NCI-H2196 (cell line): ENCODE results near the gene WNT4.

Experiments
- DNase-seq: peaks from one replicate; lab custom pipeline; 2025; ENCODE audit not compliant: unreplicated experiment; lab: John Stamatoyannopoulos, UW

The WNT4 gene

DNA sequence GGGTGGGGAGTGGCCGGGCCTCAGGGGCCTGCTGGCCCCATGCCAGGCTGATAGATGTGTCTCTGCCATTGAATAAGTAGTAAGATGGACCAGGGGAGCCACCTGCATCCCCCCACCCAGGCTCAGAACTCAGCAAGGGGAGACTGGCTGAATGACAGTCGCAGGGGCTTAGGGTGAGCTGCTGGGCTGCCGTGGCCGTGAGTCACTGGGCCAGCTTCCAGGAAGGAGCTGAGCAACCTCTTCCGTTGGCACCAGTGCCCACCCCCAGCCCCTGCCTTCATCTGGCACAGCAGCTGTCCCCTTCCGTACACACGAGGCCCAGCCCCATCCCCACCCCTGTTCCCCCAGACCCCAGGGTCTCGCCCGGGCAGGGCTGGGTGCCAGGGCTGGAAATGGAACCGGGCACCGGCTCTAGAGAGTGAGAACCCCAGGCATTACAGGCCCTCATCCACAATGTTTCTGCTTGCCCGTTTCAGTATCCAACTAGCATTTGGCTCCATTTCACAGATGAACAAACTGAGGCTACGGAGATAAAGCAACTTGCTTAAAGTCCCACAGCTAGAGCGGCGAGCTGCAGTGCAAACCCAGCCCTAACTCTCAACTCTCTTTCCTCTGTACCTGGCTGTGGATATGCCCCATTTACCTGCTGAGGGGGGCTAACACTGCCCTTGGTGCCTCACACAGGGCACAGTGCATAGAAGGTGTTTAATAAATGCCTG is 10.2 kb downstream of the WNT4 start:
- DNase-seq: no peak

DNA sequence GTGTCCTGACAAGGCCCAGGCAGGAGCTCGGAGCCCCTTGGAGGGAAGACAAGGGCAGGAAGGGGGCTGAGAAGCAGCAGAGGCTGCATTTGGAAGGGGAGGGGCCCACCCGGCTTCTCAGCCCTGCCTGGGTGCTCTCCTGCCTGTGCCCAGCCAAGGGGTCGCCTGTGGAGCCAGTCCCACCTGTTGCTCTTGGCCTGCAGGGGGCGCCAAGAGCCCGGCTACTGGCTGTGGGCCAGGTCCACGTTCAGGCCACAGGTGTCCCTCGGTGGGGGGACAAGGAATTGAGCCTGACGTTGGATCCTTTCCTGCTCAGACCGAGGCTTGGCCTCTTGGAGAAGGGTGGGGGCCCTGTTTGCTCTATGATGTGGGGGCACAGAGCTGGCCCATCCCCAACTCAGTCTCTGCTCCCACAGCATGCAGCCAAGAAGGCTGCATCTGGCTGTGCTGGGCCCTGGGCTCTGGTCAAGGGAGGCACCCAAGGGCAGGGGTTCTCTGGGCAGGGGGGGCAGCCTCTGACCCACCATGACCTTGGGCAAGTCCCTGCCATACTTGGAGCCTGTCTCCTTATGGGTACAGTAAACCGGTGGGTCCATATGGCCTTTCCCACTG is 10.9 kb downstream of the WNT4 start:
- DNase-seq: peak; percentile 62

DNA sequence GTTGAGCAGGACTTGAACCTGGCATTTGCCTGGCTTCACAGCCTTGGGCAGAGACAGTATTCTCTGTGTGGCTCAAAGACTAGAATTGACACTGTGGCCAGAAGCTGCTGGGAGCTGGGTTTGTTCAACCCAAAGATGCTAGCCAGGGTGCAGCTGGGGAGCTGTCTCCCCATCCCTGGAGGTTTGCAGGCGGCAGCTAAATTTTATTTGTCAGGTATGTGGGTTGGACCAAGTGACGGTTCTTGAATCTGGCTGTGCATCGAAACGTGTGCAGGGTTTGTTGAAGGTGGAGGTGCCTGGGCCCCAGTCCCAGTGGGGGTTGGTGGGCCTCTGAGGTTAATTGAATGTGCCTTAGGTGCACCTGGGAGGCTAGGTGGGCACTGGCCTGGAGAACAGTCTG is 11.8 kb downstream of the WNT4 start:
- no peak for DNase-seq

DNA sequence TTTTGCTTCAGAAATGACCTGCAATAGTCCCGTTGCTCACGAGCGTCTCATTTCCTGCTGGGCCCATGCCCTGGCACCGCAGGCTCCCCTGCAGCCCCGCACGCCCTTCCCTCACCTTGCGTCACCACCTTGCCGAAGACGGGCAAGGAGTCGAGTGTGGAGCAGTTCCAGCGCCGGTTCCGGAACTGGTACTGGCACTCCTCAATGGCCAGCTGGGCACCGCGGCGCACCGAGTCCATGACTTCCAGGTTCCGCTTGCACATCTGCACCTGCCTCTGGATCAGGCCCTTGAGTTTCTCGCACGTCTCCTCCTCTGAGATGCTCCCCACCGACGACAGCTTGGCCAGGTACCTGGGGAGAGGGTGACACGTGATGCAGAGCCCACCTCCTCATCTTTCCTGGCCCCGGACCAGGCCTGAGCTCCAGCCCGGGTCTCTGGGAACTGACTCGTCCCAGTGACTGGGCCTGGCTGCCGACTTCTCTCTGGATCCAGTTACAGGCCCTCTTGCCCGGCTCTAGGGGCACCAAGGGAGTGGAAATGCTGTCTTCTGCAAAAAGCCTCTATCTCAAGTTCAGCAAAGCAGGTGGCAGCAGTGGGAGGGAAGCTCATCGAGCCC is 13.3 kb downstream of the WNT4 start:
- DNase-seq: no peak

DNA sequence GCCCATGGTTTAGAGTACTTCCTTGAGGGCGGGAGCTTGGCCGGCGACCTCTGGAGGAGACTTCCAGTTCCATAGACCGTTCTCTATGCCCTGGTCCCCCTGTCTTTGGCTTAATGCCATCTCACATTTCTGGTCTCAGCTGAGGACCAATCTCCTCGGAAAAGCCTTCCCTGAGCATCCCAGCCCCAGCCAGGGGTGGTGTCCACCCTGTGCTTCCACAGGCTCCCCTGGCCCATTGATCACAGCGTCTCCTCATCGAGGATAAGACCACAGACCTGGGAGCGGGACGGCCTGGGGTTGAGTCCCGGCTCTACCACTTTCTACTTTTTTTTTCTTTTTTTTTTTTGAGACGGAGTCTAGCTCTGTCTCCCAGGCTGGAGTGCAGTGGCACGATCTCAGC is 14.5 kb downstream of the WNT4 start:
- no peak for DNase-seq

DNA sequence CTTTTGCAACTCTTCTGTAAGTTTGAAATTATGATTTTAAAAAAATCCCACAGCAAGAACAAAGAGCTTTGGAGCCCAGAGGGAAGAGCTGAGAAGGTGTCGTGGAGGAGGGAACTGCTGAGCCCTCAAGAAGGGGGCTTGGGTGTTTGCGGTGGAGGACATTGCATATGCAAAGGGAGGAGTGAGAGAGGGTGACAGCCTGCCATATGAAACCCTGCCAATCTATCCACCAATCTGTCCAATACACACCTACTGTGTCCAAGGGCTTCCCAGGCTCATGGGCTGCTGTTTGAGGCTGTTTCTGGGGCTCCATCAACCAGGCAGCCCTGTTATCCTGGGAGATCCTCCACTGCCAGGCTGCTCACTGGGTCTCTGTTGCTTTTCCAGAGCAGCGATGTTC is 15.2 kb downstream of the WNT4 start:
- no peak for DNase-seq

DNA sequence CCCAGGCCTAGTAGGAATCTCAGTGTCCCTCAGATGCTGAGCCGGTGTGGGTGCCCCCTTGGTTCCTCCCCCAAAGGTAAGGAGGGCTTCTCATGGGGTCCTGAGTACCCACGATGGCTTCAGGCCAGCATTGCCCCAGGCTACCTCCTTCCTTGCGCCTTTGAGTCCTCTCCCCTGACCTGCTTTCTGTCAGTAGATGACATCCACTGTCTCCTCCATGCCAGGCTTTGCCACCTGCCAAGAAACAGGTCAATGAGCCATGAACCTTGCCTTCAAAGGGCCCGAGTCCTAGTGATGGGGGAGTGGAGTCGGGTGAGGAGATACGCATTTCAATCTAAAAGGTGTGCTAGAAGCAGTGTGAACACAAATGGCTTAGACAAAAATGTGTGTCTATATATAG is 15.6 kb downstream of the WNT4 start:
- no peak for DNase-seq

DNA sequence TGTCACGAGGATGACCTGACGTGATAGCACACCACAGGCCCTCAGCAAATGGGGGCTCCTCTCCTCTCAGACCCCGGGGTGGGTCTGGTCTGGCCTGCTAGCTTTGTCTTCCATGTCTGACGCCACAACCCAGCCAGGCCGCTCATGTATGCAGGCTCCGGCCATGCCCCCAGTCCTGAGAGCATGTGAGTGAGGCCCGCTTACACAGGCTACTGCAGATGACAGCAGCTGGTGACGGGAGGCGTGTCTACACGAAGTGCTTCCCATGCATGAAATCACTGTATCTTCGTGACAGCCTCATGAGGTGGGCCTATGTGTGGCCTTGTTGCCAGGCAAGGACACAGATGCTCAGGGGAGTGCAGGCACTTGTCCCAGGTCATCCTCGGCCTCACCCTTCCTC is 16.4 kb downstream of the WNT4 start:
- no peak for DNase-seq

DNA sequence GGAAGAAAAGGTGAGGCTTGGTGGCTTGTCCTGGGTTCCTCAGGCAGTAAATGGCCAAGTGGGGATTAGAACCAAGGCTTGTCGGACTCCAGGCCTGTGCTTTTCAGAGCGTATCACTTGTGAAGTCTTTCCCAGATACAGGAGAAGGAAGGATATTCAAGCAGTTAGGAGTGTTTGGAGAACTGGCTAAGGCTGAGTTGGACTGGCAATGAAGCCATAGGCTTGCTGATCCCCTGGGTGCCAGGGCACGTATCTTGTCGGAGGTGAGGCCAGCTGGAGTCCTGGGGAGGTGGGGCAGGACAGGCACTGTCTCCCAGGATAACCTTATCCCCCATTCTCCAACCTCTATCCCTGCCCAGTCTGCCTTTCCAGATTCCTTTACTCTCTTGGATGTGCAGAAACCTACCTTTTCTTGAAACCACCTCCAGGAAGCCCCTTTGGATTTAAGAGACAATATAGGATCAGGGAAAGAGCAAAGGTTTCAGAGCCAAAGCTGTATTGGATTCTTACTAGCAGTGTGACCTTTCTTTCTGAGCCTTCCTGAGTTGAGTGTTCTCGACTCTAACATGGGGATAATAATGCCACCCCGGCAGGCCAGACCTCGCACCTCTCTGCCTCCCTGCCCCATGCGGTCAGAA is 18.2 kb downstream of the WNT4 start:
- DNase-seq: no peak

DNA sequence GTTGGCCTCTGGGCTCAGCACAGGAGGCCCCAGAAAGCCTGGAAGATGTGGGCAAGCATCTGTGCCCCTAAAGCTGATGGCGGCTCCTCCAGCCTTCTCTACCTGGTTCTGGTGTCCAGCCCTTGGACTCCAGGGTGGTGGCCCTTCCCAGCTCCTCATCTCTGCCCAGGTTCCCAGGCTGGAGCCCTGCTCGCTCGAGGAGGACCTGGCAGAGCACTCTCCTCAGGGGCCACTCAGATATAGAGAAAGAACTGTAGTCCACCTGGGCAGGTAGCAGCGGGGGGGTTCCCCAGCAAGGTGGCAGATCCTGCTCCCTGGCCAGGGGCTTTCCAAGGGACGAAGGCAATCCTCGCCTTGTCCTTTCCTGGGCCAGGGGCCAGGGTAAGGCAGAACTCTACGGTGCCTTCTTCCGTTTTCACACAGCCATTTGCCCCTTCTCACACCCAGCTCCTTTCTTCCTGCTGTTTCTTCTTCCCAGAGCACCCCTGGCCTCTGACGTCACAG is 18.9 kb downstream of the WNT4 start:
- no peak for DNase-seq

DNA sequence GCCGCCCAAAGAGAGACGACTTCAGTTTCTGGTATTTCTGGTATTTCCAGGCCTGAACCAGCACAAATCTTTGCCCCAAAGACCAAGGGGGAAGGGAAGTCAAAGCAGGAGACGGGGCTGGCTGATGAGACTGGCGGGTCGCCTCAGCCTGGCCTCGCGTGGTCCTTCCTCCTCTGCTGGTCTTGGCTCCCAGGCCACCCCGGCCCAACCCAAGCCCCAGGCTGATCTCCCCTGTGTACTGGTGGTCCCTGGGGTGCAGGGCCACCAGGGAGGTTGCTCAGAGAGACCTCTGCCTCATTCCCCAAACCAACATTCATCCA is 19.9 kb downstream of the WNT4 start:
- DNase-seq: no peak

DNA sequence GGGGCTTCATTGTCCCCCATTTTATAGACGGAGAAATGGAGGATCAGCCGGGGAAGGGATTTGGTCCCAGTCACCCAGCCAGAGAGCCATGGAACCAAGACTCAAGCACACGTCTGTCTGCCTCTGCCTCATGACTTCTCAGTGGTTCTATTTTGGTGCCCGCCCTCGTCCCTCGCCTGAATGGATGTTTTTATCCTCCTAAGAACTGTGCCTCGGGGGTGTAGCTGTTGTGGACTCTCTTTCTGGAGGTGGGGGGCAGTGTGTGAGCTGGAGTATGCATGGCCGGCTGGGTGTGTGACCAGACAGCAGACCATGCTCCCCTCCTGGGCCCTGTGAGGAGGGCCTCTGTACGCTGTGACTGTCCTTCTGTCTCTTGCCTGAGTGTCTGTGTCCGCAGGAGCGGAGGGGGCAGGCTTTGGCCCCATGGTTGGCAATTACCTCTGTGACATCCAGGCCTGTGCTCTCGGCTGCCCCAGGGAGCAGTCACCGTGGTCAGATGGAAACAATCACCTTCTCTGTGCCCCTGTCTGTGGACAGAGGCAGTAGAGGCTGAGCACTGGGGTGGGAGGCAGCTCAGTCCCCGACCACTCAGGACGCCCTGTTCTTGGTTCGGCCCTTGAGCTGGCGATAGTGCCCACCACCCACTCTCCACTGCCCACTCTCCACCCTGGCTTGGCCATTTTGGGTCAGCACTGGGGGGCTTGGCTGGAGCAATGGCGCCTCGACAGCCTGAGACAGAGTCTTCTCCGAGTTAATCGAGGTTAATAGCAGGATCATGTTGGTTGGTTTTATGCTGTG is 20.4 kb downstream of the WNT4 start:
- DNase-seq: no peak

DNA sequence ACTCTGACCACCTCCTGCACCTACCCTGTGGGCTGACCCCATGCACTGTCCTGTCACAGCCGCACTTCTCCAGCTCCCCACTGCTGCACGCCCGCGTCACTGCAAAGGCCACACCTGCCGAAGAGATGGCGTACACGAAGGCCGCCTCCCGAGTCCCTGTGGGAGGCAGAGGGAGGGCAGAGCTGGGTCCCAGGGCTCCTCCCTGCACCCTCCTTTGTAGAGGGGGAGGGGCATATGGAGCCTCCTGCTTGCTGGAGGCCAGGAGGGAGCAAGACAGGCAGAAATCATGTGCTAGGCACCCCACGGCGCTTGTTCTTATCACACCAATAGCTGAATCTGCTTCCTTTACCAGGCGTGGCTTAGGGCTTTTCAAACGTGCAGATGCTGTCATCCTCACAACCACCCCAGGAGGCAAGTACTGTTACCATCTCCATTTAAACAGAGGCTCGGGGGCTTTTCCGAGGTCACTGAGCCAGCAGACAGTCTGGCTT is 21.4 kb downstream of the WNT4 start:
- DNase-seq: no peak

DNA sequence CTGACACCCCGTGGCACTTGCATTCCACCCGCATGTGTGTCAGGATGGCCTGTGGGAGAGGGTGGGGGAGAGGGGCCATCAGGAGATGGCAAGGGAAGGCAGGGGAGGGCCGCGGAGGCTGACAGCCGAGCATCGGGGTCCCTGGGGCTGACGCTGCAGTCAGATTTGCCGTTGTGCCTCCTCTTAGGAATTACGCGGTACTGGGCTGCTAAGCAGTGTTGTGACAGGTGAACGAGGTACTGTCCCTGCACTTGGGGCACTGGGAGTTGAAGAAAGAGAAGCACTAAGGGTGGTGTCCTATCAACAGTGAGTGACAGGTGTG is 22.5 kb downstream of the WNT4 start:
- DNase-seq: no peak

DNA sequence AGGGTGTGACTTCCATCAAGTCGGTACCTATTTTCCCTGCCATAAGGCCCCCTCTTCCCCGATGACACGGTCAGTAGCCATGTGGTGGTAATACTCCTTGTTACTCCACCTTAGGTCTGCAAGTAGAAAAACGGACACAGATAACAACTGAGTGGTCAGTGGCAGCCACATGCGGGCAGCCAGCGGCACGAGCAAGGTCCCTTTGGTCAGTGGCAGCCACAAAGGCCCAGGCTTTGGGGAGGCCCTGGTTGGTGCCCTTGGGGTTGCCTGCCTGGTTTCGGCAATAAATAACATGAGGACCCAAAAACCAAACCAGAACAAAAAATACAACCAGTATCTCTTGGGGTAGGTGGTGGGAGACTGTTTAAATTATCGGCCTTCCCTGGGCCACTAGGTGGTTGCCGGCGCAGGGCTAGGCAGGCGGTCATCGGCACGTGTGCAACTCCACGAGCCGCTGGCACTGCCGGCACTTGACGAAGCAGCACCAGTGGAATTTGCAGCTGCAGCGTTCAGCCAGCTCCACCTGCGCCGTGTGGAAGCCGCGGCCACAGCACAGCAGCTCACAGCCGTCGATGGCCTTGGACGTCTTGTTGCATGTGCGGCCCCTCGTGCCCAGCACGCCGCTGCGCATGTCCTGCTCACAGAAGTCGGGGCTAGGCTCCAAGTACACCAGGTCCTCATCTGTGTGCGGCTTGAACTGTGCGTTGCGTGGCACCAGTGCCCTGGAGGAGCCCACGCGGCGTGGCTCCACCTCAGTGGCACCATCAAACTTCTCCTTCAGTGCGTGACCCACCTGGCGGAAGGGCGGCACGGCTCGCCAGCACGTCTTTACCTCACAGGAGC is 23.1 kb downstream of the WNT4 start:
- DNase-seq: no peak

DNA sequence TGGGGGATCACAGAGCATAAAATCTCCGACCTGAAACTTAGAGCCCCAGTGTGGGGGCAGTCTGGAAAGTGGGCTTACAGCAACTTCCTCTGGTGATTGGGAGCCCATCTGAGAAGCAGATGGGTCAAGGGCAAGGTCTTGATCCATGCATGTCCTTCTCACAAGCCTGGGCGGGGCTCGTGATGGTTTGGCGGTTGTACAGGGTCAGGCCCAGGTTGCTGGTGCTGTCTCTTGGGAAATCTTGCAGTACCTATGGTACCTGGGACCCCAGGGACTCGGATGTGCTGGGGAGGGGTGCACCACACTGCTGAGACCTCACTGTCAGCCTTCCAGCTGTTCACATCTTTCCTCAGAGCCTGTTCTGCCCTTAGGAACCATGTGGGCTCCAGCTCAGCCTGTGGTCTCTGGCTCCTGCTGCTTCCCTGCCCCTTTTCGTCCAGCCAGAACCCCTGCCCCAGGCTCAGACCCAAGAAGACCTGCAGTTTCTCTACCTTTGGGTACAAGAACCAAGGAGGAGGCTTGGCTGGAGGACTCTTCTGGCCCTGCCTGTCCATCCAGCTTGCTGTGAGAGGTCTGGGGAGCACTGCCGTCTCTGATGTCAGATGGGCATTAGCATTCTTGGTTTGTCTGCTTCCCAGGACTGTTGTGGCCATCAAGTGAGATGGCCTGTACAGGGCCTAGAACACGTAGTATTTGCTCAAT is 24.5 kb downstream of the WNT4 start:
- DNase-seq: no peak

DNA sequence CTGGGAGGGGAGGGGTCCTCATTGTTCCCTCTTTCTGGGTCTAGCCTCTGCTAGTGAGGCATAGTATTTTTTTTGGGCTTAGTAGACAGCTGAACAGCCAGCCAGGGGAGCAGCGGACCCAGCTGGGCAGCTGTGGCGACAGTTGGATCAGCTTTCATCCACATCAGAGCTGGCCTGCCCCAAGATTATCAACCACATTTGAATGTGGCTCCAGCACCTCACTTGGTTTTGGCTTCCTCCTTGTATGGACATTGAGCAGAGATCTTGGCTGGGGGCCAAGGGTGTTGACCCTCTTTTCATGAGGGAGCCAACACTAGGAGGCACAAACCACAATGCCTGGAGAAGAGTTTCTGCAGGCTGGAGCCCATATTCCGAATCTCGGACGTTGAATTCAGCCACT is 25.0 kb downstream of the WNT4 start:
- peak; percentile 10 for DNase-seq

DNA sequence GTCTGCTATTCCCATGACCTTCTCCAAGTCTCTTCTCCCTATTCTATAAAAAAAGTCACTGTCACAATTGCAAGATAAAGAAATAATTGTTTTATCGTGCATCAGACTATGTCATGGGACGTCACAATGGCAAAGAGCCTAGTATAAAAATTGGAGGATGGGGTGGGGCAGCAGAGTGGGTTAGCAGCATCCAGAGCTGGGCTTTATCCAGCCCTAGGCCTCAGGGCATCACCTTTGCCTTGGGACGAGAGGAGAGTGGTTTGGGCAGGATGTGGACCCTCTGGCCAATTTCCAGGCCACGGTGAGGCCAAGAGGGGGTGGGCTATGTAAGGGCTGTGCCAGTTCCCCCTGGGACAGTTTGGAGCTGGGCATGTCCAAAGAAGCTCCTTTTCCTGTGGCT is 25.7 kb downstream of the WNT4 start:
- DNase-seq: no peak

DNA sequence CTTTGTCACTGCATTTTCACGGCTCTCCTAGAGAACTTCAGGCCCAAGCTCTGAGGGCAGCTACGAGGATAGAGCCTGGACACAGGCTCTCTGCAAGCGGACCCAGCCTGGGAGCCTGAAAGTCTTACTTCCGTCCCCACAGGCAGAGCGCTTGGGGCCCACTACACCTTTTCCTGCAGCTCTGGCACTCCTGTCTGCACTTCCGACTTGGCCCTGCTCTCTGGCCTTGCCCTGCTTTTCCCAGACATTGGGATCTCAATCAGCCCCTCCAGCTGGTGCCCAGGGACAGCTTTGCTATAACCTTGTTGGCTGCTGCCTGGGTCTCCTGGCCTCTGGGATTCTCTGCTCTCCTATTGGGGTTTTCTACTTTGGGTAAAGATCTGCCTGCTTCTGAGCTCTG is 27.6 kb downstream of the WNT4 start:
- no peak for DNase-seq
